Skin of body (tissue), 2 donors: Measurements from ENCODE around the gene RIN3. TPM values are rescaled to one million over a fixed set of nuclear protein-coding genes. Genes with fewer than 3 reads are reported as not detected.
A peak's percentile ranks its signal among the peaks of the same experiment; 100 is the strongest.
"Not testable (repeated sequence)": the region's sequence is repeated elsewhere in the genome, so short reads cannot be mapped to it uniquely, and the experiment has no call there.

Experiments
- DNase-seq: peaks from one replicate; lab custom pipeline; 2025; lab: John Stamatoyannopoulos, UW
- total RNA-seq: library from RNA; depleted of rRNA; stranded (reverse); fragments of >200 nt; gene quantifications from one replicate; pipeline ENCODE4 v1.2.3, GENCODE V29; 2014

The RIN3 gene
- total RNA-seq, 1 donor from 2014 or later = 8.2 TPM

DNA sequence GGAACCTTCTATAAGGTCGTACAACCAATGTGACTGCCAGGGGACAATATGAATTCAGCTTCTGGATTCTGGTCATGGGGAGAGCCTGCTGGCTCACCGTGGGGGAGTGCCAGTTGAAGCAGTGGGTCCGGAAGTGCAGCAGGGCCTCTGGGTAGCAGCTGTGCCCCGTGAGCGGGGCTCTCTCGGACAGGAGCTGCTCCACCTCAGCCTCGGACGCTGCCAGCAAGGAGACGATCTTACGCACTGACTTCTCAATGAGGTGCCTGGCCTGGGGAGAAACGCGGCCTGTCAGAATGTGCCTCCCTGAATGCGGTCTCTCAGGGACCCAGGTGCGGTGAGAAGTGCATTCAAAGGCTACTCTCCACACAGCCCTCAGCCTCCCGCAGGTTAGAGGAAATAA, 192.8 kb downstream of the RIN3 start:
- DNase-seq = no peak

DNA sequence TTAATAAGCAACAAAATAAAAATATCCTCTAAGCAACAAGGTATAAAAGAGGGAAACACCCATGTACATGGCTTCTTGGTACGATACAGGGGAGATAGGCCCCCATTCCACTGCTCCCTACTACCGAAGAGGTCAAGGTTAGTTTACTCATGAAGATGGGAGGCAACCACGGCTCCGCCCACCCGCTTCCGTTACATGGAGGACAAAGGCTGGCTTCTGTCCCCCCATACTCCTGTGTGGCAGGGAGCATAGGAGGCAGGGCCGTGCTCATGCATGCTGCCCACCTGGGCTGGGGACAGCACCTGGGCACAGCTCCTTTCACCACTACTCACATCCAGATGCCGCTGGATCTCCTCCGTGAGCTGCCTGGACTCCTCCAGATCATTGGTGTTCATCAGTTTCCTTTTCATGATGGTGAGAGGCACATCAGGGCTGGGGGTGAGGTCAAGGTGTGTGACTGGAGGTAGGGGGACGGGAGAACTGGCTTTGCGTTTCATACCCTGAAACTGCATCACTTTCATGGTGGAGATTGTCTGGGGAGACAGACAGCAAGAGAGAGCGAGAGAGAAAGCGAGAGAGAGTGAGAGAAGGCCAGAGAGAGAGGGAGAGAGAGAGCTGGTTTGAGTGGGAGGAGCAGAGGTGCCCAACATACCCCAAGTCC, 195.9 kb downstream of the RIN3 start:
- DNase-seq = no peak

DNA sequence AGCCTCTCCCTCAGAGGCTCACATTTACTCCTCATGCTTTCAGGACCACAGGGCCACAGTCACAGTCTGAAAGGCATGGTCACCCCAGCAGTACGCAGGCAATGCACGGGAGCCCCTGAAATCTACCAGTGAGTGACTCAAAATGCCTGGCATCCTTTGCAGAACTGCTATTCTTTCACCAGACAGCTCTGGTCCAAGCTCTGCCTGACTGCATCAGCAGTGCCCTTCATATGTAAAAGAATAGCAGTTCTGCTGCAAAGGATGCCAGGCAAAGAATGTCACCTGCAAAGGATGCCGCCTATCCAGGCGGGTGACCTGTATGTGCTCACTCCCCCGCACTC, 196.4 kb downstream of the RIN3 start:
- no peak for DNase-seq

DNA sequence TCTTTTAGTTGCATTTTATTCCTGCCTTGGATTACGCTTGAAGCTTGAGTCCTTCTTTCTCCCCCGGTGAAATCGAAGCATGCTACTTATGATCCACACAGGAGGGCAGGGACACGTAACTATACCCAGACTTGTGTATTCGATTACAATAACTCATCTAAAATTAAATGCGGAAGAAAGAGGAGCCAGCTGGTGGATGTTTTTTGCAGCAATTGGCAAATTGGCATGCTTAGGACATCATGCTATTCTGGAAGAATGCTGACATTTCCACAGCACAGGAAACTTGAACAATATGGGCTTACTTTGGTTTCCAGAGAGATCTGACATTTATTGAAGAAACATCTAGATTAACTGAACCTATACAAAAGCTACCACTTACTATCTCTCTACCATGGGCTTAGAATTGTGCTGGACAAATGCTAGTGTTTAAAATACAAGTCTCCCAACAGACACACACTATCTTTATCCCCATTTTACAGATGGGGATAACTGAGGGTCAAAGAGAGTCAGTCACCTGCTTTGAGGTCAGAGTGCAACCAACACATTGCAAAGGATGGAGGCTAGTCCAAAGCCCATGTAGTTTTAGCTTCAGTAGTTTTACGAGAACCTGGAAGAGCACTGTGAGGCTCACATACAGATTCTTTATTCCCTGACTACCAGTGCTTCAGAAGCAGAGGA, 198.5 kb downstream of the RIN3 start:
- DNase-seq = no peak

DNA sequence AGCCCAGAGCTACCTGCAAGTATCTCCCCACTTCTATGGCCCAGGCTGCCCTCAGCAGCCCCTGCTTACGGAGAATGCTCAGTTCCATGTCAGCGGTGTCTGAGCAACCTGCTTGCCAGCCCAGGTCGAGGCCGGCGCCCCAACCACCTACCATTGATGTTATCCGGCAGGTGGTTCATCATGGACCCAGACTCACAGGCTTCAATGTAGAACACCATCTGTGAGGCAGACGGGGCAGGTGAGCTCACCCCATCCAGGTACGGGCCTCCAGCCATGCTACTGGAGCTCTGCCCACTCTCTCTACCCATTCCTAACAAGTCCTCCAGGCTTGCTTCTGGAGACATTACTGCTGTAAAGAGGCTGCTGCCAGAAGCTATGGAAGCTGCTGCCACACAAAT, 199.1 kb downstream of the RIN3 start:
- no peak for DNase-seq

DNA sequence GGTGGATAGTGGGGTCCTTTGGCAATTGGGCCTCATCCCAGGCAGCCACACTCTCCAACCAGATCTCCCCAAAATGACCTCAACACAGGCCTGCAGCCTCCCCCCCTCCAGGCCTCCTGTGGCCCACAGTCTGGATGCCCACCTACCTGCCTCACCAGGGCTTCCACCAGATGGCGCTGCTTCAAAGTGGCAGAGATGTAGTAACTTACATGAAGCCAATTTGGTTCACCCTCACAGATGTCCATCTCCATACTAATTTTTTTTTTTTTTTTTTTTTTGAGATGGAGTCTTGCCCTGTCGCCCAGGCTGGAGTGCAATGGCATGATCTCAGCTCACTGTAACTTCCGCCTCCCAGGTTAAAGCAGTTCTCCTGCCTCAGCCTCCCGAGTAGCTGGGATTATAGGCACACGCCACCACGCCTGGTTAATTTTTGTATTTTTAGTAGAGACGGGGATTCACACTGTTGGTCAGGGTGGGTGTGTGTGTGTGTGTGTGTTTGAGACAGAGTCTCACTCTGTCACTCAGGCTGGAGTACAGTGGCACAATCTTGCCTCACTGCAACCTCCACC, 201.2 kb downstream of the RIN3 start:
- not testable (repeated sequence) for DNase-seq

DNA sequence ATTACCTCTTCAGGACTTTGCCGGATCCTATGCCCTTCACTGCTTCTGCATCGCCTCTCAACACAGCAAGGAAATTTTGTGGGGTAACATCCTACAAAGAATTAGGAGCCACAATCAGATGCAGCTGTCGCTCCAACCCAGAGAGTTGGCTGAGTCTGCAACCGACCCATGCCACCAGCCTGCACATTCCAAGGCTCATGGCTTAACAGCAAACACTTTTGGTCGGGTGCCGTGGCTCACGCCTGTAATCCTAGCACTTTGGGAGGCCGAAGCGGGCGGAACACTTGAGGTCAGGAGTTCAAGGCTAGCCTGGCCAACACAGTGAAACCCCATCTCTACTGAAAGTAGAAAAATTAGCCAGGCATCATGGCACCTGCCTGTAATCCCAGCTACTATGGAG, 202.6 kb downstream of the RIN3 start:
- no peak for DNase-seq

DNA sequence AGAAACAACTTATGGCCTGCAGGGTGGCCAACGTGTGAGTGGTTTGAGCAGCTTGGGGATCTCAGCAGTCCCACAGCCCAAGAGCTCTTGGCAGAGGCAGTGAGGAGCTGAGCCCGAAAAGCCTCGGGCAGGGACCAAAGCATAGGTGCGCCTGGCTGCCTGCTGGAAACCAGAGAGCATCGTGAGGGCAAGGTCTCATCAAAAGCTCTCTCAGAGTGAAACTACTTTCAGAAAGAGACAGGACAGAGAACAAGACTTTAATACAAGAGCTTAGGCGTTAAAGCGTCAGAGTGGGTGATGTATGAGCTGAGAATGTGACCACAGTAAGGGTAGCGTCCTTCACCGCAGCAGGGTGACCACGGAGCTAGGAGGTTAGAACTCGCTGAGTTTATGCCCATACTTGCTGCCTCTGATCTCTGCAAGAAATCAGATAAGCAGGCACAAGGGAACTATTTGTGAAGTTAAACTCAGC, 204.0 kb downstream of the RIN3 start:
- DNase-seq = no peak

DNA sequence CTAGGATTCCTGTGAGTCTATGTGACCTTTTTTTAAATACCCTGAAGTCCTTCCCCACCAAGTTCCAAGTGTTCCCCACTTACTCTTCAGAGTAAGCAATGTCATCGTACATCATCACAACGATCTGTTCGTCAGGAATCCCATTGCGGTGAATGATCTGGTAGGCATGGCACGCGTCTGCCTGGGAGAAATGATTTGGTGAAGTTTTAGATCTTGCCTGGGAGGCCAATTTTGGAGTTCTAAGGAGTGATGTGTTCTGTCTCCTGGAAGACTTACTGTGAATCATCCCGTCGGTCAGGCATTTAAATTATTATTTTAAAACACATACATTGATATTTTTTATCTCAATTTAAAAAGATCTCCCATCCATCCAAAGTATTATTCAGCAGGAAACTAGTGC, 205.1 kb downstream of the RIN3 start:
- DNase-seq = no peak

DNA sequence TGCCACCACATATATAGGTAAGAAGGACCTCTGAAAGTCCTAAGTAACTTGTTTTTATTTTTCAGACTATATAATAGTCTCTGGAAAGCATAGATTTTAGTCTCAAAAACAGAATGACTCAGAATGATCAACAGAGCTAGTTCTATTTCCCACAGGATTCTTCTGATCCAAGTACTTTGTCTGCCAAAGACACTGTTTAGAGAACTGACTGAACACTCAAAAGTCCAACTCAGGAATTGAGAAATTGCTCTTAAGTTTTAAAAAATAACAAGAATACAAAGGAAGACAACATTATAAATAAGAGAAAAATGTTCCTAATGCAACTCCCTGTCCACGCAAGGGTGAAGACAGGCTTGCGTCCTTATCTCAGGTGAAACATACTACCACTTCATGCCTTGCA, 205.8 kb downstream of the RIN3 start:
- DNase-seq = peak; percentile 38

DNA sequence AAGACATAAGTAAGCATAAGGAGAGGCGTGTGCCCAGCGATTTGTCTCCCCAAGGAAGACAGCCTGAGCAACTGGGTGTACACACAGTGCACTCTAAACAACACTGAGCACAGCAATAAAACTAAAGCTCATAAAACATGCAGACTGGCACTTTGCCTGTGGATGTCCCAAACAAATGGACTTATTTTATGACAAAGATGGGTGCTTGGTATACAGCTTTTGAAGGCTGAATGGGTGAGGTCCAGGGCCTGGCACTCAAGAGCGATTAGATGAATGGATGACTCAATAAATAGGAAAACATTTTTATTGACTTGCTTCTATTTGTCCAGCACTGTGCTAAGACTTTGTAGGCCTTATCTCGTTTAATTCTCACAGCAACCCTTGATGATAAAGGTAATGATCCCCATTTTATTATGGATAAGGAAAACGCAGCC, 206.3 kb downstream of the RIN3 start:
- DNase-seq = peak; percentile 37

DNA sequence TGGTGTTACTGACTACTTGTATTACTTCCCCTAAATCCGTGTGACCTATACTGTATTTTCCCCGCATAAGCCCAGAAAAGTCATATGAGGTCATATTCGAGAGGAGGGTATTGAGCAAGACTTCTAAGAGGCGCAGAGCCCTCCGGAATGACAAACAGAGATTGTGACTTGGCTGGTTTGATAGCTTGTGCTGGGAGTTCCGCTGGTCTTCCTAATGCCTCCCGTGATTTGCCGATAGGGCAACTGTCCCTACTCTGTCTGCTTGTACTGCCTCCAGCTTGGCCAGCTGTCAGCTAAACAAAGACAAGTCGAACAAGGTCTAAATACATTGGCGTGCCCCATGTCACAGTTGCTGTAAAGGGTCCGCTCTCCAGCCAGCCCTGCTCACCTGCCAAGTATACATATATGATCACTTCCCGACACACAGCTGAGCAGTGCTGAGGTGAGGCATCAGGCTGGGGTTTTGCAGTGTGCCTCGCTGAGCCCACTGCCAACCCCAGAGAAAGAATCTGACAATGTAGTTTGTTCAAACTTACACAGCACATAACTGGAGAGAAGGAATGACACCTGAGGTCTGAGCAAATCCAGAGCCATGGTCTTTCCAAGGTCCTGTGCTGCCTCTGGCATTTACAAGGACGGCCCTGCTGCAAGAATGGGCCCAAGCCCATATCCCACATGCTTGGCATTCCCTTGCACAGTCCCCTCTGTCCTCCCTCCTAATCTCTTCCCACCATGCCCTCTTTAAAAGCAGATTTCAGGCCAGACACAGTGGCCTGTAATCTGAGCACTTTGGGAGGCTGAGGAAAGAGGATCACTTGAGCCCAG, 211.1 kb downstream of the RIN3 start:
- DNase-seq = no peak

DNA sequence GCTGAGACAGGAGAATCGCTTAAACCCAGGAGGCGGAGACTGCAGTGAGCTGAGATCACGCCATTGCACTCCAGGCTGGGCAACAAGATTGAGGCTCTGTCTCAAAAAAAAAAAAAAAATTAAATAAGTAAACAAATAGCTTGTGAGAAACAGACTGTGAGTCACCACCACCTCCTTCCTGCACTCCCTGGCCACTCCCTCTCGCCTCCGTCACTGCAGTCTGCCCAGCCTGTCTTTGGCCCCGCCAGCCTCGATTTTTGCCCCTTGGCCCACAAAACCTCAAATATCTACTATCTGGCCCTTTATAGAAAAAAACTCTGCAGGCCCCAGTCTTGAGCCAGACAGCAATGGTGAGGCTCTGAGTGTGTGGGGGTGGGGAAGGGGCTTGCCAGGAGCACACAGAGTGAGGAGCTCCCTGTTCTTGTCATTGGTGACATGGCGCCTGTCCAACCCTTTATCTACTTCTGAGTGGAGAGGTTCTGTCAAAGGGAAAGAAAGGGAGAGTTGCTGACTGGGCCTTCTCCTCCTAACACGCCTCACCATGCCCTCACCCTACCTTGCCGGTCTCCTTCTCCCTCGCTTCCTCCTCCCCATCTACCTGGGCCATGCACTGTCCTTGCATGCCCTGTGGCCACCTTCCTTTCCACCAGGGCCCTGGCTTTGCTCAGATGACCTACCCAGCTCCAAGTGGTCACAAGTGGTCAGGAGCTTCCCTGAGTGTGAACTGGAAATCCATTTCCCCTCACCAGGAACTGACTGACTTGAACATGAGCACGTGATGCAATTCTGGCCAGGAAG, 212.8 kb downstream of the RIN3 start:
- DNase-seq = no peak

DNA sequence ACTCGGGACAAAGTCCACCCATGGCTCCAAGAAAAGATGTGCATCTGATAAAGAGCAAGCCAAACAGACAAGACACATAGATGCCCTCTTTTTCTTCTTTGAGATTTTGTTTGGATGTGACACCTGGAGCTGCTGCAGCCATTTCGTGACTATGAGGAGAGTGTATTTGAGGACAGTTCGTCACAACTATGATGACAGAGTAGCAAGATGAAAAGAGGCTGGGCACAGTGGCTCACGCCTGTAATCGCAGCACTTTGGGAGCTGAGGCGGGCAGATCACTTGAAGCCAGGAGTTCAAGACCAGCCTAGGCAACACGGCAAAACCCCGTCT, 213.3 kb downstream of the RIN3 start:
- DNase-seq = no peak

DNA sequence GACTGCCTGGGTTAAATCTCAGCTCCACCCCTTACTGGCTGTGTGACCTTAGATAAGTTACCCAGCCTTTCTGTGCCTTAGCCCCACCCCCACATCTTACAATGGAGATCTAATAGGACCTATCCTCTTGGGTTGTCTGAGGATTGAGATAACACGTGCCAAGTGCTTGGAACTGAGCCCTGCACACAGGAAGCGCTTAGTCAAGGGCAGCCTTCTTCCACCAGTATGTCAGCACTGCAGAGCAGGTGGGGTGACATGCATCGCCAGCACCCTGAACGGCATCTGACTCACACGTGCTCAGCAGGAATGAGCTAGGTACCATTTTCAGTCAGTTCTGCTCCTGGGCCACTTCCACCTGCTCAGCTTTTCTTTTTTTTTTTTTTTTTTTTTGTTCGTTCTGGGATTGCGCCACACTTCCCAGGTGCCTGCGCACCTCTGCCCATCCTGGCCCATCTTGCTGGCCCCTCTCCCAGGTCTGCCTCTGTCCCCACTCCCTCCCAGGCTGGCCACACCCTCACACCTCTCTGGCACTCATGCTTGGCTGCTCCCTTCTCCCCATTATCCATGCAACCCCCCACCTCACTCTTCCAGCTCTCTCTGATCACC, 215.3 kb downstream of the RIN3 start:
- no peak for DNase-seq

DNA sequence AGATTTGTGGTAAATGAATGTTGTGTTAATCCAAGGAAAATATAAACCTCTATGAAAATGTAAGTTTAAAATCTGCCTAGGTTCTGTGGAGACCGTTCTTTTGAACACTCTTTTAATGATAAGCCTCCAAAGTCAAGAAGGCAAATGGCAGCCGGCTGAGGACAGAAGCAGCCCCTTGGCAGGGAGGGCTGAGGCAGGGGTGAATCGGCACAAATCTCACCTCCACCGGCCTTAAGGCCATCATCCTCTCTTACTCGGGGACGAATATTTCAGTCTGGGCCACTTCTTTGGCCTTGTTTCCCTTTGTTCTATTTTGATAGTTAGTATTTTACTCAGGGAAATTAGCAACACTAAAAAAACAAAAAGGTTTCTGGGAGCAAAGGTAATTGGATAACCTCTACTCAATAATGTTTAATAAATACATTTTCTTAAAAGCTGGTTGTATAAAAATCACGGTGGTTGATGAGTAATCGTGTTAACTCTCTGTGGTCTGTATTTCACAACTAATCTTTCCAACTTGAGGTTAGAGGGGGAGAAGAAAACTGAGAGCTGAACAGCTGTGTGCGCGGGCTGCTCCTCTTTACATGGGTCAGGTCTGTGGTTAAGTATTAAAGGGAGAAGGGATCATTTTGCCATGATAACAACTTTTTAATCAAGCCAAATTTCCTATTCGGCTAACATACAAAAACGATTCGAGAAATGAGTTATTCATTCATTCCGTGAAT, 216.2 kb downstream of the RIN3 start:
- DNase-seq = no peak

DNA sequence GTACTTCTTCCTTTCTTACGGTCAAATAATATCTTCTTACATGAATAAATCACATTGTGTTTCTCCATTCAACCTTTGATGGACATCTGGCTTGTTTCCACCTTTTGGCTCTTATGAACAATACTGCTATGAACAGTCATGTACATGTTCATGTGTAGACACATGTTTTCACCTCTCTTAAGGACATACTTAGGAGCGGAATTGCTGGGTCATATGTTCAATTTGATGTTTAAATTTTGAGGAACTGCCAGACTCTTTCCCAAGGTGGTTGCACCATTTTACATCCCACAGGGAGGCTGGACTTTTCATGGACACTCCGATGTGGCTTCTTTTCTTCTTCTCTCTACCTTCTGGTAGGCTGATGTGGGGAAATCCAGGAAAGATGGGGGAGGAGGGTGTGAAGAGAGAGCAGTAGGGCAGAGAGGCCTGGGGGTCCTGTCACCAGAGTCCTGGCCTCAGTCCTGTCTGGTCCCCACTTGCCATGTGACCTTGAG, 218.1 kb downstream of the RIN3 start:
- no peak for DNase-seq

DNA sequence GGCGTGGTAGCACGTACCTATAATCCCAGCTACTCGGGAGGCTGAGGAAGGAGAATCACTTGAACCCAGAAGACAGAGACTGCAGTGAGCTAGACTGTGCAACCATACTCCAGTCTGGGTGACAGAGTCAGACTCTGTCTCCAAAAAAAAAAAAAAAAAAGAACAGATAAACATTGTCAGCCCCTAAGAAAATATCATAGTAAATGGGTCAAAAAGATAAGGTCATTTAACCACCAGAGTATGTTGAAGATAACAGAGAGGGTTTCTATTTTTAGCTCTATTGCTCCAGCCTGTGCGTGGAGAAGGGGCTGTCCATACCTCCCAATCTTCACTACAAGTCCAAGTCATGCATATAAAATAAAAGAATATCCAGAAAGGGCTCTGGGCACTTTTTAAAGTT, 219.4 kb downstream of the RIN3 start:
- no peak for DNase-seq

DNA sequence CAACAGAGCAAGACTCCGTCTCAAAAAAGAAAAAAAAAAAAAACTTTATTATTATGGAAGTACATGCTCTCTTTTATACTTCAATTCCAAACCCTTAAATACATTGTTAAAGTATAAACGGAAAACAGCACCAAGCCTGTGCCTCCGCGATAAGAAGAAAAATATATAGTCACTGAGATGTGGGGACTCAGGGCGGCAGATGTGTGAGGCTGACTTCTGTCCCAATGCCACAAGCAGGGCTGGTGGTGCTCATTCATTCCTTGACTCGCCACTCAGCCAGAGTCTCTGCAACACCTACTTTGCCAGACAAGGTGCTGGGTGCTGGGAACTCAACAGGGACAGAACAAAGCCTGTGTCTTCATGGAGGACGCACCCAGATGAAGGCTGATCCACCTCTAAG, 221.0 kb downstream of the RIN3 start:
- no peak for DNase-seq

DNA sequence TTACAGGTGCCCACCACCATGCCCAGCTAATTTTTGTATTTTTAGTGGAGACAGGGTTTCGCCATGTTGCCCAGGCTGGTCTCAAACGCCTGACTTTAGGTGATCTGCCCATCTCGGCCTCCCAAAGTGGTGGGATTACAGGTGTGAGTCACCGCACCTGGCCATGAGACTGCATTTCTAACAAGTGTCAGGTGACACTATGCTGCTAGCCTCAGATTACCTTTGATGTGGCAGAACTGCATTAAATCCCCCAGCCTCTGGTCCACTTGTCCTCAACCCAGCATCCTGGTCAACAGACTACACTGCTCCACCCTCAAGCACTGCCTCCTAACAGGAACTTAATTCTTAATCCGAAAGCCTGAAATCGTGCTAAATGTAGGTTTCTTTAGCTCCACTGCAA, 221.8 kb downstream of the RIN3 start:
- no peak for DNase-seq
